MM.1S (cell line): Measurements from ENCODE around the gene PLN.

Experiments used
- EZH2 ChIP-seq: fragments of 300-600 bp; sonication (generic); optimal IDR thresholded peaks from 2 replicates; pipeline ENCODE3; 2017; ENCODE audit warnings: low read depth, mild to moderate bottlenecking, antibody characterized with exemption, low read length, mixed read lengths
- EZH2phosphoT487 ChIP-seq: fragments of 300-600 bp; sonication (generic); IDR thresholded peaks from 2 replicates; pipeline ENCODE4 v1.6.1; 2018; ENCODE audit warnings: antibody characterized with exemption, low read length
- TF ChIP-seq, protein P1 (sequence below): fragments of 300-600 bp; sonication (generic); IDR thresholded peaks from 2 replicates; pipeline ENCODE4 v1.5.1; 2016; ENCODE audit warnings: antibody characterized with exemption, low read length, mixed read lengths

DNA sequence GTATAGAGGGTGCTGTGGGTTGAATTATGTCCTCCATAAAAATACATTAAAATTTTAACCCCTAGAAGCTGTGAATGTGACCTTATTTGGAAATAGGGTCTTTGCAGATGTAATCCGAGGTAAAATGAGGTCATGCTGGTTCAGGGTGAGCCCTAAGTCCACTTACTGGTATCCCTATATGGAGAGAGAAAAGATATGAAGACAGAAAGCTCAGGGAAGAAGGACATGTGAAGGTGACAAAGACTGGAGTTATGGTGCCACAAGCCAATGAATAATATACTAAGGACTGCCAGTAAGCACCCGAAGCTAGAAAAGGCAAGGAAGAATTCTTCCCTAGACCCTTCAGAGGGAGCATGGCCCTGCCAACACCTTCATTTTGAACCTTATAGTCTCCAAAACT lies 50.2 kb downstream of the PLN start:
- no peak for TF ChIP-seq EZH2
- TF ChIP-seq, protein P1, sequence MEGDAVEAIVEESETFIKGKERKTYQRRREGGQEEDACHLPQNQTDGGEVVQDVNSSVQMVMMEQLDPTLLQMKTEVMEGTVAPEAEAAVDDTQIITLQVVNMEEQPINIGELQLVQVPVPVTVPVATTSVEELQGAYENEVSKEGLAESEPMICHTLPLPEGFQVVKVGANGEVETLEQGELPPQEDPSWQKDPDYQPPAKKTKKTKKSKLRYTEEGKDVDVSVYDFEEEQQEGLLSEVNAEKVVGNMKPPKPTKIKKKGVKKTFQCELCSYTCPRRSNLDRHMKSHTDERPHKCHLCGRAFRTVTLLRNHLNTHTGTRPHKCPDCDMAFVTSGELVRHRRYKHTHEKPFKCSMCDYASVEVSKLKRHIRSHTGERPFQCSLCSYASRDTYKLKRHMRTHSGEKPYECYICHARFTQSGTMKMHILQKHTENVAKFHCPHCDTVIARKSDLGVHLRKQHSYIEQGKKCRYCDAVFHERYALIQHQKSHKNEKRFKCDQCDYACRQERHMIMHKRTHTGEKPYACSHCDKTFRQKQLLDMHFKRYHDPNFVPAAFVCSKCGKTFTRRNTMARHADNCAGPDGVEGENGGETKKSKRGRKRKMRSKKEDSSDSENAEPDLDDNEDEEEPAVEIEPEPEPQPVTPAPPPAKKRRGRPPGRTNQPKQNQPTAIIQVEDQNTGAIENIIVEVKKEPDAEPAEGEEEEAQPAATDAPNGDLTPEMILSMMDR: no peak
- TF ChIP-seq EZH2phosphoT487: no peak
